GM18870 (cell line): Measurements from ENCODE around the gene PEPD.

Experiments used
- ATAC-seq: cut with Tn5 transposase; IDR thresholded peaks from one replicate; pipeline ENCODE4 v1.9.1; 2021; ENCODE audit warnings: moderate library complexity; ENCODE audit not compliant: unreplicated experiment

PEPD gene

DNA sequence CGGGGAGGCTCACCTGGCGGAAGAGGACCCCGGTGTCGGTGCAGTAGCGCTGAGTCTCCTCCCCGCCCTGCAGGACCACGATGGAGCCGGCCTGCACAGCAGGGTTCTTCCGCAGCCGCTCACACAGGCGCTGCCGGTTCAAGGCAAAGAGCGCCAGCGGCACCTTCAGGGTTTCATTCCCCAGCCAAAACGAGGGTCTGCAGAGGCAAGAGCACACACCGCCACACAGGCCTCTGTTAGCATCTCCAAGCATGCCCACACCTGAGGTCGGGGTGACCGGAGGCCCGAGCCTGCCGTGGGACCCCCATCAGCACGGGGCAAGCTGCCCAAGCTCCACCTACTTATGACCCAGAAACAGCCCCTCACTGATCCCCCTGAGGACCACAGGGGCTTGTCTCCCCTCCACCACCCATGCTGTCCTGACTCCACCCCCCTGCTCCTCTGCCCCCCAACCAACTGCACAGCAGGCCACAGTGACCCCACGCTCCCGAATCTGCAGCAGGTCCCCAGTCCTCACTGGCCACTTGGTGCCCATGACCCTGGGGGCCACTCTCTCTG, 8.9 kb downstream of the PEPD start:
- ATAC-seq: no peak

DNA sequence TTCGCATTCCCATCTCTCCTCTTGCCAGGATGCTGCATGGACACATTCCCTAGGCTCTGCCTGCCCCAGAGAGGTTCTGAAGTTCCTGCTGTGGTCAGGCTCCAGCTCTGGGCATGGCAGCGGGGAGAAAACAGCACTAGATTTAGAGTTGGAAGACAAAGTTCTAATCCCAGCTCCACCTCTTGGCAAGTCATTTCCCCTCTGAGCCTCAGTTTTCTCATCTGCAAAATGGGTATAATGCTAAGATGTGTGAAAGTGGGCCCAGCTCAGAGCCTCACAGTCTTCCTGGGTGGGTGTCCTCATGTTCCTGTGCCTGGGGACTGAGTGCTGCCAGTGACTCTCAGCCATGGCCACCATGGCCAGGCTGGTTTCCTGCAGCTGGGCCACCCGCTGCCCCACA, 9.6 kb downstream of the PEPD start:
- no peak for ATAC-seq

DNA sequence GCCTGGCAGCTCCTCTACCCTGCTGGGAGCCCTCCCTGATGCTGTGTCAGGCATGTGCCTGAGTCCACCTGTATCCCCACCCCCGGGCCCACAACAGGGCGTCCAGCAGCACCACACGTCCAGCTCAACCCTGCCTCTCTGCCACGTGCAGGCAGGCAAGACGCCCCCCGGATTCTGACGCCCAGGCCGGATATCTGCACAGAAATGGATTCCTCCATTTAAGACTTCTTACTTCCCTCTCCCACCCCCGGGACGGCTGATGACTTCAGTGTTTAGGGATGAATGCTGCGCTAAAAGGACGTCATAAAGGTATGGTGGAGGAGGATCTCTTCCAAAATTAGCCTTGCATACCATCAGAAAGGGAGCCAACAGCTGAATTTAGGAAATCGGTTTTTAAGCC, 10.2 kb downstream of the PEPD start:
- ATAC-seq: no peak

DNA sequence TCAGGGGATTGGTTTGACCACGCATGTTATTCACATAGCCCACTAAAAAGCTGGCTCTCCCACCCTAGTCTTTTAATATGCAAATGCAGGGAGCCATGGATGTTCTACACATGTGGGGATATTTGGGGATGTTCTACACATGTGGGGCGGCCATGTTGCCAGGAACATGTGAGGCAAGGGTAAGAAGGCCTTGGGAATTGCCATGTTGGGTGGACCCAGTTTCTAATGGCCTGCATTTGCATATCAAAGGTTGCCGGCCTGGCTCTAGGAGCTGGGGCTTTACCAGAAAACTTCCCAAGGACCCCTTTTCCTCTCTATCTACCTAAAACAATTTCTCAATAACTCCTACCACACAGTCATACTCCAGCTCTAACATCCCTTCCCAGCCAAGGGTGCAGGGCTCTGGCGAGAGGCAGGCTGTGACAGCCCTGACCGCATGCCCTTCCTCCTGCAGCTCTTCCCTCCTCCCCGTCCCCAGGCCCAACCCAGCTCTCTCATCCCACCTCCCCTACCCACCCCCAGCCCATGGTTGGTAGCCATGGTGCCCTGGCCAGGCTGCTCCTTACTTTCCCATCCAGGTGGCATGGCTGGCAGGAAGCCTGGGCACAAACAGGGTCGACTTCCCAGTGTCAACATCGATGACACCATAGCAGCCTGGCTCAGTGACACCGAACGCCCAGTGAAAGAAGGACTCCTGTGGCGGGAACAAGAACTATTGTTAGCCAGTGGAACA, 11.0 kb downstream of the PEPD start:
- ATAC-seq: no peak

DNA sequence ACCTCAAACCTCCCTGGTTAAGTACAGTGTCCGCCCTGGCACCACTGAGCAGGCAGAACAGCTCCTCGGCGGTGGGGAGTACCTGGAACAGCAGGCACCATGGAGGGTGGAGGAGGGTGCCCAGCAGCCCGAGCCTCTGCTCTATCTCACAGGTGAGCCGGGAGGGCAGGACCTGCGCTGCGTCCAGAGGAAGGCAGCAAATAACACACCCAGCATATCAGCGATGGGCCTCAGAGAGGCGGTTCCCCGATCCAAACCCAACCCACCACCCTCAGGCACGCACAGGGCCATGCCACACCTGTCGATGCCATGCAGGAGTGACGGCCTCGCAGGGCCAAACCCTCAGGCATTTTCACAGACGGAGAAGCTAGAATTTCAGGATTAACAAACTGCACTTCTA, 11.8 kb downstream of the PEPD start:
- no peak for ATAC-seq

DNA sequence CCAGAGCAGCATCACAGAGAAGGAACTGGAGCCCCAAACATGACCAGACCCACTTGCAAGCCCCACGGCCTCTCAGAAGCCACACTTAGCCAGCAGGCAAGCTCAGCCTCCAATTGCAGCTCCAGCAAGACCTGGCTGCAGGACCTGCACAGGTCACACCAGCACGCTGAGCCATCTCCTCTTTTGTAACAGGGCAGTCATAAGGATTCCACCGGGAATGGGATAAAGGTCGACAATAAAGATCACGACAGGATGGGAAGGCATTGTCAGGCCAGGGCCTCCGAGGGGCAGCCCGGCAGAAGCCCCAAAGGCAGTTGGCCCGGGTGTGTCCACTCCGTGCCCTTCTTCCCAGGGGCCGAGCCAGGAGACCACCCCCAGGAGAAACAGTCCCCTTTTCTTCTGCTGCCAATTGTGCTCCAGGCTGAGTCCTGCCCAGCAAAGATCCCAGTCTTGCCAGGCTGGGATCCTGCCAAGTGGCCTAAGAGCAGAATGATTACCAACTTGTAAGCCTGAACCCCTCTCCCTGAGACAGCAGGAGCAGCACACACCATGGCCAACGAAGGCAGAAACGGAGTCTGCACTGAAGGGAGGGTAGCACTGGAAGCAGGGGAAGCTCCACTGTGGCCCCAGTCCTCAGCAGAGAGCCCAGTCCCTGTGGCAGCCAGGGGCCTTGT, 12.5 kb downstream of the PEPD start:
- no peak for ATAC-seq

DNA sequence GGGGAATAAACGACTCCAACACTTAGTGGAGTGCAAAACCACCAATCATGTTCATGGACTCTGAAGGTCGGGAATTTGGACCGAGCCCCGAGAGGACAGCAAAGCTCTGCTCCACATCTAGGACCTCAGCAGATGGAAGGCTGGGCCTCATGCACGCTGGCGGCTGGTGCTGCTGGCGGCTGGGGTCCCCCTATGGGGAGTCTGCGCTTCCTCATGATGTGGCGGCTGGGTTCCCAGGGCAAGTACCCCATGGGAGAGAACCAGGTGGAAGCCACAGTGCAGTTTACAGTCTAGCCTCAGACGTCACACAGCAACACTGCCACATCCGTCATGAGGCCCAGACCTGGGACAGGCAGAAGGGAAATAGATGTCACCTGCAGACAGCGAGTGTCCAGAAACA, 13.2 kb downstream of the PEPD start:
- ATAC-seq: no peak

DNA sequence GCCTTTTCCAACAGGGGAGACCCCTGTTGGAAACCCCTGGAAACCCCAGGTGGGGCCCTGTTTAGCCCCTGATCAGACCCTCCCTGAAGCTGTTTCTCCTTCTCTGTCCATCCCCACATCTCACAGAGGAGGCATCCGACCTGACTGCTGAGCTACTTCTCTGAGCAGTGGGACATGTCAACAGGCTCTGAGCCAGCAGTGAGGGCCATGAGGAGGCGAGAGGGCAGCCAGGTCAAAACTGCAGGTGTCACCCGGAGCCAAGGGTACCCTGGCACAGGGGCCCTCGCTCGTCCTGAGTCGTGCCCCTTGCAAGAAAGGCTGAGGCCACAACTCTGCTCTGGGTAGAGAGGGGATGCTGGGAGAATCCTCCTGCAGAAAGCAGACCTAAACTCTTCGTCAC, 13.6 kb downstream of the PEPD start:
- ATAC-seq: no peak

DNA sequence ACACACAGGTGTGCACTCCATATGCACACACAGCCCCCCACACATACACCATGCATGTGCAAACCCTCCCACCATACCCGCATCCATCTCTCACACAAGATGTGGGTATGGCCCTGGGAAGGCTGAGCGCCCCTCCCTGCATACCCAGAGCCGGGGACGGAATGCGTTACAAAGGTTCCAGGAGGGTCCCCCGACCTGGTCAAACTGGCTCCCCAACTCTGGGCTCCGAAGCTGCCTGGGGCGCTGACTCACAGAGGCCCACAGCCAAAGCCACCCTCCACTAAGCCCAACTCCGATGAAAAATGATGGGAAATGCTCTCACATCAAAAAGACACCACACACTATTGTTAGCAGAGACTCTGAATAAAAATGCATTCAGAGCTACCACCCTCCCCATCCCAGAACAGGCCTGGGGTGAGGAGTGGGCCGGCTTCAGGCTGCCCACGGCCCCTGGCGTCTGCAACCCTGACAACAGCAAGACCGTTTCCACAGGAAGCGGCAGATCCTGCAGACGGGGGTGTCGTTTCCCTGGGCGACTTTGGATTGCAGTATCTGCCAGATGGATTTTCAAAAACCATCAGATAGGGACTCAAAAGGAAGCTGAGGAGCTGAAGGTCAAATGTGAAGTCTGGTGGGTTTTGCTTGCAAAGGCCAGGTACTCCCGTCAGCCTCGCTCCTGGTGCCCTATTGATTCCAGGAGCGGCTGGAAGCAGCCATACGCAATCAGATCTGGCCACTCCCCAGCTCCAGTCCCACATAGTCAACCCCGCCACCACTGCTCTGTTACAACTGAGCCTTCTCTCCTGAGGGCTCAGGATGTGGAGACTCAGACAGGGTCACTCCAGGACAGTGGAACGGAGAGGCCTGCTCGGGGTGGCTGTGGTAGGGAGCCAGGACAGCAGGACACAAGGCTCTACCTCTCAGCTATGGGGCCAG, 14.3 kb downstream of the PEPD start:
- no peak for ATAC-seq

DNA sequence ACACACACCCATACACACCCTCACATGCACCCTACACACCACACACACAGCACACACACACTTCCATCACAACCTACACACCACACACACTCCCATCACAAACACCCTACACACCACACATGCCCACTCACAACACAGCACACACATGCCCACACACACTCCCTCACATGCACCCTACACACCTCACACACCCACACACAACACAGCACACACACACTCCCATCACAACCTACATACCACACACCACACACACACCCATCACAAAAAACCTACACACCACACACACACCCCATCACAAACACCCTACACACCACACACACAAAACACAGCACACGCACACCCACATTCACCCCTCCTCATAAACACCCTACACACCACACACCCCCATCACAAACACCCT, 15.1 kb downstream of the PEPD start:
- no peak for ATAC-seq

DNA sequence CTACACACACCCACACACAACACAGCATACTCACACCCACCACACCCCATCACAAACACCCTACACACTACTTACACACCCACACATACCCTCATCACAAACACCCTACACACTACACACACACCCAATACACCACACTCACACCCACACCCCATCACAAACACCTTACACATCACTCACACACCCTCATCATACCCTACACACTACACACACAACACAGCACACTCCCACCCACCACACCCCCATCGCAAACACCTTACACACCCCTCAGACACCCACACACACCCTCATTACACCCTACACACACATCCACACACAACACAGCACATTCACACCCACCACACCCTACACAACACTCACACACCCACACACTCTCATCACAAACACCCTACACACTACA, 15.8 kb downstream of the PEPD start:
- ATAC-seq: no peak

DNA sequence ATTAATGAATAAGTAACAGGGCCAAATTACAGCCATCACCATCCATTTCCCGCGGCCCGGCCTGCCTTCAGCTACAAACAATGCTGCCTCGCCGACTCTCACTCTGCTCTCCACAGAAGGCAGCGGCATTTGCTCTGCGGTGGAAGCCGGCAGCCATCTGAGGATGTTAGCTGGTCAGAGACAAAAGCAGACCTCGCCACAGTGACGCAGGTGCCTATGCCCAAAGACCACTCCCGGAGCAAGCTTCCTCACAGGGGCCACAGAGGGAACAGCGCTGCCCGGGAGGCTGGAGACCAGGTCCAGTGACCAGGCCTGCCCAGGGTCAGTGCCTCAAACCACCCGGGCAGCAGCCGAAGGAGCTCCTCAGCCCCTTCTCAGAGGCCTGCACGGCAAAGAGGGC, 16.4 kb downstream of the PEPD start:
- ATAC-seq: no peak

DNA sequence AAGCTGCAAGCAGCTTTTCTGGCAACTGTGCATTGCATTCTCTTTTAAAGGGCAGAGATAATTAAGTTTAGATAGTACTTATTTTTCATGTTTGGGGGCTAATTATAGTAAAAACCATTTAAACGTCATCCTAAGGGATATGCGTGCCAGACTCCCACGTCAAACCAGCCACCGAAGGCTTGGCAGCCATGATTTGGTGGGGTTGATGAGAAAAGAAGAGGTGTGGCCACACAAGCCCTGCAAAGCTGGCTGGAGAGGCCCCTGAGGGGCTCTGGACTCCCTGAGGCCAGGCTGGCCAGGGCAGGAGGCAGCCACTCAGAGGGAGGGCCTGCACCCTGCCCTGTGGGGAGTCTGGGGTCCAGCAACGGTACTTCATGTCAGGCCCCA, 17.5 kb downstream of the PEPD start:
- ATAC-seq: no peak

DNA sequence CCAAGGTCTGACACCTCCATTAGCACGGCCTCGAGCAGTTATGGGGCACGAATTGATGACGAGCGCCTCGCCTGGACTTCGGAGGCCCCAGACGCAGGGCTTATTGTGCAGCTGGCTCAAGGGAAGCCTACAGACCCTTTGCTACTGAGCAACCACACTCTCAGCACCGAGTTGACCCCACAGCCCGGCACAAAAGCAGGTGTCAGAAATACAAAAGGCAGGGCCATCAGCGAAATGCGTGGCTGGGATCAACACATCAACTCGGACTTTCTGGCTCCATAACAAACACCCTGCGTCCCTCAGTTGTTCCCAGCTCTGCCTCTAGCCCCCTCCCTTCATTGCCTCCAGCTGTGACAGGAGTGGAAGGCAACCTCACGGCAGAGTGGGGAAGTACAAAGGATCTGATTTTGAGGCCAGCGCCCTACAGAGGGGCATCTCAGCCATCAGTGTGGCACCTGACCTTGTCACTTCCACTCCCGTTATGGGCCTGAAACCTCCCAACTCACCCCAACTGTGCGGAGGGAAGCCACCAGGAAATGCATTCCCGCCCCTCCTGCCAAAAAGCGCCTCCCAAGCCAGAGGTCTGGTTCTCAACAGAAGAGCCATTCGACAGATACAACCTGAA, 18.0 kb downstream of the PEPD start:
- ATAC-seq: no peak

DNA sequence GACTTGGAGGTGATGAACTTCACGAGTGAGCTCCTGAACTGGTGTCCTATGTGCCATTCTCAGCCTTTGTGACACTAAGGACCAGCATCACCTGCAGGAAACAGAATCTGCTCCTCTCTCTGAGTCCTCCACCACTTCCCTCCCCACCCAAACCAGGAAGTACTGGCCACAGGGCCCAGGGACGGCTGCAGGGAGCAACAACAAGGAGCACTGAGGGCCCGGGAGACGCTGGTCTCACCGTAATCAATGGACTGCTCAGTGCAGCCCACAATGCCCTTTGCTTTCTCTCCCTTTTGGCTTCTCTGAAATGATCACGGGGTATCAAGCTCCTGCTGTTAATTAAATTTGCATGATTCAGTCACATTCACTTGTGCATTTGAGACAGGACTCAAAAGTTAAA, 18.6 kb downstream of the PEPD start:
- no peak for ATAC-seq

DNA sequence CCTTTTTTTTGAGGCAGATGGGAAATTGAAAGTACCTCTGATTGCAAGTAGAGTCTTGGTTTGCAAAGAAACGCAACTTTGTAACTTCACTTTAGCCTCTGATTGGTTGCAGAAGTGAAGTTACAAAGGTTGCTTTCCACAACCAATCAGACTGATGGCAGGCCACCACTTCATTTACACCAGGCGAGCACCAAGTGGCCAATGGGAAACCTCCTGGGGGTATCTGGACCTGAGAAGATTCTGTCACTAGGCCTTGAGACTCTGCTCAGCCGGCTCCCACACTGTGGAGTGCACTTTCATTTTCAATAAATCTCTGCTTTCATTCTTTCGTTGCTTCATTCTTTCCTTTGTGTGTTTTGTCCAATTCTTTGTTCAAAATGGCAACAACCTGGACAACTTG, 19.1 kb downstream of the PEPD start:
- ATAC-seq: no peak

DNA sequence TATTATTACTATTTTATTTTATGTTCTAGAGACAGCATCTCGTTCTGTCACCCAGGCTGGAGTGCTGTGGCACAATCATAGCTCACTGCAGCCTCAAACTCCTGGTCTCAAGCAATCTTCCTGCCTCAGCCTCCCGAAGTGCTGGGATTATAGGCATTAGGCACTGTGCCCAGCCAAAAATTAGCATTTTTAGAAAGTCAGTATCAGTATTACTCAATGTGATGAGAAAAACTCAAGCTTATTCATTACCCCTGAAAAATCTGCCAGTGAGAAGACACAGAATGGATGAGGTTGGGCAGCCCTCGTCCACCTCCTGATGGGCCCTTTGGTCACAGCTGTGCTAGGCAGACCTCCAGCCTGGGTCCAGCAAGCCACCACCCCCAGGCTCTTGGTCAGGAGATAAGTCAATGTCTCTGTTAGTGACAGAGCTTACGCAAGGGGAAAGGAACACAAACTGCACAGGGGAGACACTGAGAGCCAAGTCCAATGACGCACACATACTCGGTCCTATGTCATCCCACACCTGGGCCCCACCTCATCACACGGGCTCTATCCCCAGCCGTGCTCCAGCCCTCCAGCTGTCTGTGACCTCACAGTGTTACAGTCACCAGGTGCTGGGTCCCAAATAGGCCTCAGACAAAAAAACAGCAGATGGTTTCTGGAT, 19.8 kb downstream of the PEPD start:
- no peak for ATAC-seq

DNA sequence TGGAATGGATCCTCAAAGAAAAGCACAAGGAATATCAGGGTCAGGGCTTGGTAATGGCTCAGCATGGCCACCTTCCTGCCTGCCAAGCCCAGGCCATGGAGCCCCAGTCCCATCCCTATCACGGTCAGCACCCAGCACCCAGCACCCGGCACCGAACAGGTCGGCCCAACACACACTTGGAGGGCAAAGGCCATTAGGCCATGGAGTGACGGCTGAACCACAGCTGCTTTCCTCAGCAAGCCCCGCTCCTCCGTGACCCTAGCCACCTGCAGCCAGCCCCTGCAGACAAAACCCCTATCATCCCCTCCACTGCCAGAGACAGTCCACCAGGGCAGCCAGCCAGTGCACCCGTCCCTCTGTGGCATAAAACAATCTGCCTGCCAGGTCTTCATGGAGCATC, 20.6 kb downstream of the PEPD start:
- ATAC-seq: no peak

DNA sequence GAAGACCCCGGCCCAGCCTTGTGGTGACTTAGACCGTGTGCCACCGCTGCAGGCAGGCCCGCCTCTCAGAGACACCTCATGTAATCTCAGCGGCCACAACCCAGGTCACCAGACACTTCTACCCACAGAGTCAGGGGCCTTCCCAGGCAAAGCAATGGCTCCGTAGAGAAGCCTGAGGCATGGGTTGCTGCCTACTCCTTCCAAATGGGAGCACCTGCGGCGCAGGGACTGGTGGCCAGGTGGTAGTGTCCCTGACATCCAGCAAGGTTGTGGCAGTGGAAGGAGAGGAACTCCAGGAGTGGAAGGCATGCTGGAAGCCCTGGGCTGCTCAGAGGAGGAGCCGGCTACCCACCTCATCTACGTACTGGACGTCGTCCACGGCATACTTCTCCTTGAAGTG, 21.0 kb downstream of the PEPD start:
- no peak for ATAC-seq

DNA sequence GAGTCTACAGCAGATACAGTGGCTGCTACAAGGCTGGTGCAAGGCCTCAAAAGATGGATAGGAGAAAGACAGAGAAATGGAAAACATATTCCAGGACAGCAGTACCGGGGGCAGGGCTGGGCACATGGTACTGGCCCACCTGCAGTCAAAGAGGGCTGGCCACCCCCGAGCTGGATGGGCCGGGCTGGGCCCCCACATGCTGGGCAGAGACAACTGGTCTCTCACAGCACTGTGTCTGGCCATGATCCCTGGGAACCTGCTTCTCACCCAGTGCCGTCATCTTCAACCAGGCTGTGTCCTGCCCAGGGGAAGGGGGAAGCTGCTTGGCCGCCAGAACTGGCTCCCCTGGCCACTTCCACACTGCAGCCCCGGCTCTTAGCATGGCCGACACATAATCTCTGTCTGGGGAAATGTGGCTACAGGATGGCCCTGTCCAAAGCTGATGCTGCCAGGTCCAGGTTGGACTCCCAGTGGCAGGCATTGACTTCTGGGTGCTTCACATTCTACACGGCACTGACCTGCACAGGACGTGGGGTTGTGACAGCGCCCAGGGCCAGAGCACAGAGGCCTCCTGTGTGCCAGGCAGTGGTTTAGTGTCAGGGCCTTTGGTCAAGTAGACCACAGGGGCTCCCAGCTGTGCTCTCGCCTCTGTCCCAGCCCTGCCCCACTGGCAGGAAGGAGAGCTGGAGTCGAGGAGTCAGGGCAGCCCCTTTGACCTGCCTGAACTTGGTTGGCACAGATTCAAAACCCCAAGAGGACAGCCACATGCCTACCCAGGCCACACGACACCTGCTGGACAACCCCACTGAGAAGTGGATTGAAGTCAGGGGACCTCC, 21.7 kb downstream of the PEPD start:
- no peak for ATAC-seq
